ENCODE results near the gene RHOT2. TPM values are rescaled to one million over a fixed set of nuclear protein-coding genes. Genes with fewer than 3 reads are reported as not detected.

The RHOT2 gene
- total and polyA plus RNA-seq, 9 donors, result 31.6 to 88.7 (median 66.4) TPM

GRCh38 chr16:676913-677312, 9.0 kb downstream of the RHOT2 start:
- WGBS (ENCODE audit: insufficient coverage), result 60% methylated on average over 23 of the region's 23 CpGs
- H3K4me1 ChIP-seq (ENCODE audit: control insufficient read depth, insufficient read depth, low read length), result peaks cover 37% of the 10 kb centered on the region
- no peak for DNase-seq
- no peaks in the 10 kb centered on the region for H3K9me3 ChIP-seq (replicated peaks; ENCODE audit: control insufficient read depth, low read depth, low read length)
- peaks cover 29% of the 10 kb centered on the region for H3K27me3 ChIP-seq (ENCODE audit: control insufficient read depth, insufficient read depth, low read length)
- peaks cover 34% of the 10 kb centered on the region for H3K36me3 ChIP-seq (ENCODE audit: control insufficient read depth, insufficient read depth, low read length)
- H3K4me3 ChIP-seq (ENCODE audit: low read length), result no peak overlapping the region
- no peak overlapping the region for H3K27ac ChIP-seq (ENCODE audit: low read length)

GRCh38 chr16:677316-678190, 9.6 kb downstream of the RHOT2 start:
- Histone ChIP-seq H3K36me3 (ENCODE audit: control insufficient read depth, insufficient read depth, low read length) (peaks cover 34% of the 10 kb centered on the region), H3K27ac (ENCODE audit: low read length) (no peak overlapping the region), H3K27me3 (ENCODE audit: control insufficient read depth, insufficient read depth, low read length) (peaks cover 29% of the 10 kb centered on the region), H3K4me3 (ENCODE audit: low read length) (no peak overlapping the region), H3K9me3 (replicated peaks; ENCODE audit: control insufficient read depth, low read depth, low read length) (no peaks in the 10 kb centered on the region), H3K4me1 (ENCODE audit: control insufficient read depth, insufficient read depth, low read length) (peaks cover 38% of the 10 kb centered on the region)
- WGBS (ENCODE audit: insufficient coverage), result 51% methylated on average over 31 of the region's 57 CpGs
- DNase-seq, result no peak

GRCh38 chr16:678209-678857, 10.4 kb downstream of the RHOT2 start:
- Histone ChIP-seq H3K36me3 (ENCODE audit: control insufficient read depth, insufficient read depth, low read length) (peaks cover 34% of the 10 kb centered on the region), H3K27me3 (ENCODE audit: control insufficient read depth, insufficient read depth, low read length) (peaks cover 29% of the 10 kb centered on the region), H3K4me3 (ENCODE audit: low read length) (no peak overlapping the region), H3K9me3 (replicated peaks; ENCODE audit: control insufficient read depth, low read depth, low read length) (no peaks in the 10 kb centered on the region), H3K27ac (ENCODE audit: low read length) (no peak overlapping the region), H3K4me1 (ENCODE audit: control insufficient read depth, insufficient read depth, low read length) (peaks cover 44% of the 10 kb centered on the region)
- WGBS (ENCODE audit: insufficient coverage), result 65% methylated on average over 18 of the region's 21 CpGs
- DNase-seq, result no peak

- Histone ChIP-seq H3K4me1 (ENCODE audit: control insufficient read depth, insufficient read depth, low read length) (peaks cover 48% of the 10 kb centered on the region), H3K4me3 (ENCODE audit: low read length) (peak overlapping the region; percentile 49), H3K27ac (ENCODE audit: low read length) (peak overlapping the region; percentile 80), H3K9me3 (replicated peaks; ENCODE audit: control insufficient read depth, low read depth, low read length) (no peaks in the 10 kb centered on the region), H3K27me3 (ENCODE audit: control insufficient read depth, insufficient read depth, low read length) (peaks cover 29% of the 10 kb centered on the region), H3K36me3 (ENCODE audit: control insufficient read depth, insufficient read depth, low read length) (peaks cover 29% of the 10 kb centered on the region)
- DNase-seq, result peak; percentile 85
- WGBS (ENCODE audit: insufficient coverage), result 21% methylated on average over 40 of the region's 52 CpGs
Measured at GRCh38 chr16:678858-679813, 11.2 kb downstream of the RHOT2 start.

- under 1% methylated on average over 74 of the region's 91 CpGs for WGBS (ENCODE audit: insufficient coverage)
- no peaks in the 10 kb centered on the region for H3K9me3 ChIP-seq (replicated peaks; ENCODE audit: control insufficient read depth, low read depth, low read length)
- peaks cover 49% of the 10 kb centered on the region for H3K4me1 ChIP-seq (ENCODE audit: control insufficient read depth, insufficient read depth, low read length)
- H3K4me3 ChIP-seq (ENCODE audit: low read length), result peak within 1 kb of the TSS; percentile 77
- peak within 1 kb of the TSS; percentile 97 for H3K27ac ChIP-seq (ENCODE audit: low read length)
- peak; percentile 95 for DNase-seq
- peaks cover 25% of the 10 kb centered on the region for H3K27me3 ChIP-seq (ENCODE audit: control insufficient read depth, insufficient read depth, low read length)
- peaks cover 25% of the 10 kb centered on the region for H3K36me3 ChIP-seq (ENCODE audit: control insufficient read depth, insufficient read depth, low read length)
Measured at GRCh38 chr16:679814-680624, 12.1 kb downstream of the RHOT2 start, which contains the start of gene STUB1. STUB1 (plus strand) TSS chr16:680410; CDS start chr16:680526, 116 bp downstream.

- peak overlapping the region; percentile 62 for H3K27ac ChIP-seq (ENCODE audit: low read length)
- H3K4me1 ChIP-seq (ENCODE audit: control insufficient read depth, insufficient read depth, low read length), result peaks cover 49% of the 10 kb centered on the region
- under 1% methylated on average over 32 of the region's 38 CpGs for whole genome bisulfite sequencing (ENCODE audit: insufficient coverage)
- no peaks in the 10 kb centered on the region for H3K9me3 ChIP-seq (replicated peaks; ENCODE audit: control insufficient read depth, low read depth, low read length)
- peaks cover 30% of the 10 kb centered on the region for H3K36me3 ChIP-seq (ENCODE audit: control insufficient read depth, insufficient read depth, low read length)
- no peak for DNase-seq
- peaks cover 22% of the 10 kb centered on the region for H3K27me3 ChIP-seq (ENCODE audit: control insufficient read depth, insufficient read depth, low read length)
- peak overlapping the region; percentile 77 for H3K4me3 ChIP-seq (ENCODE audit: low read length)
Measured at GRCh38 chr16:680625-680945, 12.7 kb downstream of the RHOT2 start.

GRCh38 chr16:680967-681745, 13.2 kb downstream of the RHOT2 start:
- Histone ChIP-seq H3K27ac (ENCODE audit: low read length) (peak overlapping the region; percentile 62), H3K4me3 (ENCODE audit: low read length) (peak overlapping the region; percentile 77), H3K9me3 (replicated peaks; ENCODE audit: control insufficient read depth, low read depth, low read length) (no peaks in the 10 kb centered on the region), H3K27me3 (ENCODE audit: control insufficient read depth, insufficient read depth, low read length) (peaks cover 17% of the 10 kb centered on the region), H3K4me1 (ENCODE audit: control insufficient read depth, insufficient read depth, low read length) (peaks cover 44% of the 10 kb centered on the region), H3K36me3 (ENCODE audit: control insufficient read depth, insufficient read depth, low read length) (peaks cover 35% of the 10 kb centered on the region)
- 43% methylated on average over 39 of the region's 44 CpGs for WGBS (ENCODE audit: insufficient coverage)
- DNase-seq, result no peak

- H3K4me1 ChIP-seq (ENCODE audit: control insufficient read depth, insufficient read depth, low read length), result peaks cover 44% of the 10 kb centered on the region
- DNase-seq, result no peak
- 84% methylated on average over 19 of the region's 28 CpGs for WGBS (ENCODE audit: insufficient coverage)
- no peak overlapping the region for H3K27ac ChIP-seq (ENCODE audit: low read length)
- no peak overlapping the region for H3K4me3 ChIP-seq (ENCODE audit: low read length)
- peaks cover 13% of the 10 kb centered on the region for H3K27me3 ChIP-seq (ENCODE audit: control insufficient read depth, insufficient read depth, low read length)
- H3K36me3 ChIP-seq (ENCODE audit: control insufficient read depth, insufficient read depth, low read length), result peaks cover 43% of the 10 kb centered on the region
- H3K9me3 ChIP-seq (replicated peaks; ENCODE audit: control insufficient read depth, low read depth, low read length), result no peaks in the 10 kb centered on the region
Measured at GRCh38 chr16:681746-682427, 14.0 kb downstream of the RHOT2 start.

Data from muscle of leg (tissue), 11 donors.